LoVo (cell line): ENCODE data around the gene DNER.
A peak's percentile ranks its signal among the peaks of the same experiment; 100 is the strongest.
"Not testable (repeated sequence)": the region's sequence is repeated elsewhere in the genome, so short reads cannot be mapped to it uniquely, and the experiment has no call there.

Source experiments
- DNase-seq: peaks from one replicate; pipeline ENCODE4 v3.0.0-alpha.2; 2016; ENCODE audit warnings: low spot score

DNER gene

GRCh38 chr2:229714080-229714735 is at the start of gene DNER:
Gene DNER (minus strand): TSS chr2:229714555. CDS start chr2:229714423, 132 bp downstream.
- DNase-seq: peak; percentile 53

- DNase-seq: no peak
Measured at GRCh38 chr2:229761663-229762062, 47.3 kb upstream of the DNER start.

- not testable (repeated sequence) for DNase-seq
Measured at GRCh38 chr2:229757462-229757861, 43.1 kb upstream of the DNER start.

- no peak for DNase-seq
Measured at GRCh38 chr2:229752970-229753729, 38.8 kb upstream of the DNER start.

GRCh38 chr2:229749779-229750178 is 35.4 kb upstream of the DNER start:
- no peak for DNase-seq

- DNase-seq: no peak
Measured at GRCh38 chr2:229748950-229749349, 34.6 kb upstream of the DNER start.

GRCh38 chr2:229742691-229743090 is 28.3 kb upstream of the DNER start:
- not testable (repeated sequence) for DNase-seq

- no peak for DNase-seq
Measured at GRCh38 chr2:229740279-229740678, 25.9 kb upstream of the DNER start.

- DNase-seq: no peak
Measured at GRCh38 chr2:229738024-229738625, 23.8 kb upstream of the DNER start.

- DNase-seq: no peak
Measured at GRCh38 chr2:229734410-229734809, 20.1 kb upstream of the DNER start.

GRCh38 chr2:229733611-229734245 is 19.4 kb upstream of the DNER start:
- DNase-seq: no peak

GRCh38 chr2:229732897-229733296 is 18.5 kb upstream of the DNER start:
- DNase-seq: no peak

- DNase-seq: no peak
Measured at GRCh38 chr2:229731916-229732315, 17.6 kb upstream of the DNER start.

- DNase-seq: no peak
Measured at GRCh38 chr2:229731363-229731762, 17.0 kb upstream of the DNER start.

- no peak for DNase-seq
Measured at GRCh38 chr2:229728370-229728769, 14.0 kb upstream of the DNER start.

GRCh38 chr2:229726643-229727042 is 12.3 kb upstream of the DNER start:
- no peak for DNase-seq

GRCh38 chr2:229725716-229726574 is 11.6 kb upstream of the DNER start:
- DNase-seq: no peak

GRCh38 chr2:229723192-229723591 is 8.8 kb upstream of the DNER start:
- not testable (repeated sequence) for DNase-seq

GRCh38 chr2:229719926-229720647 is 5.7 kb upstream of the DNER start:
- no peak for DNase-seq

GRCh38 chr2:229718057-229718456 is 3.7 kb upstream of the DNER start:
- no peak for DNase-seq

GRCh38 chr2:229715895-229716507 is 1.6 kb upstream of the DNER start:
- peak; percentile 30 for DNase-seq
